Stomach (tissue), 4 donors: ENCODE measurements around the gene SYT15B.
"Not testable (repeated sequence)": the region's sequence is repeated elsewhere in the genome, so short reads cannot be mapped to it uniquely, and the experiment has no call there.

Source experiments
- CTCF ChIP-seq, 7 experiments: fragments of 450-650 bp in 4 of 7; fragments of 200-600 bp in 3 of 7; sonication (generic) in 3 of 7; IDR thresholded peaks; one replicate each; pipeline ENCODE4 v1.5.1; 2016 to 2019; ENCODE audit warnings: antibody characterized with exemption in 7 of 7, control low read depth in 2 of 7, mild to moderate bottlenecking in 1 of 7
- EP300 ChIP-seq: sonication (generic); formaldehyde crosslinking; IDR thresholded peaks from one replicate; pipeline ENCODE4 v1.6.1; 2017; ENCODE audit warnings: antibody characterized with exemption
- POLR2A ChIP-seq, 4 donors: fragments of 450-650 bp; IDR thresholded peaks; one replicate each; pipeline ENCODE4 v1.6.1; 2016; ENCODE audit warnings: antibody characterized with exemption in 4 of 4, control low read depth in 2 of 4, mild to moderate bottlenecking in 1 of 4, moderate library complexity in 1 of 4
- POLR2AphosphoS5 ChIP-seq, 3 donors: sonication (generic); formaldehyde crosslinking; IDR thresholded peaks; one replicate each; pipeline ENCODE4 v1.6.1; 2016; ENCODE audit warnings: antibody characterized with exemption in 3 of 3

- not testable (repeated sequence) for TF ChIP-seq CTCF (IDR thresholded peaks at IDR 0.05); EP300; POLR2AphosphoS5 (IDR thresholded peaks at IDR 0.05); POLR2A (IDR thresholded peaks at IDR 0.05)
These were observed 38.3 kb downstream of the SYT15B start for GRCh38 chr10:47725047-47725446.
